Measurements from ENCODE around the gene CEP85. TPM values are rescaled to one million over a fixed set of nuclear protein-coding genes. Genes with fewer than 3 reads are reported as not detected.

The CEP85 gene
- total and polyA plus RNA-seq, 2 of the 13 experiments (the other 11 are each of a cell fraction or from before 2014, with no cell fraction given) = 16.1 to 26.7 TPM

DNA sequence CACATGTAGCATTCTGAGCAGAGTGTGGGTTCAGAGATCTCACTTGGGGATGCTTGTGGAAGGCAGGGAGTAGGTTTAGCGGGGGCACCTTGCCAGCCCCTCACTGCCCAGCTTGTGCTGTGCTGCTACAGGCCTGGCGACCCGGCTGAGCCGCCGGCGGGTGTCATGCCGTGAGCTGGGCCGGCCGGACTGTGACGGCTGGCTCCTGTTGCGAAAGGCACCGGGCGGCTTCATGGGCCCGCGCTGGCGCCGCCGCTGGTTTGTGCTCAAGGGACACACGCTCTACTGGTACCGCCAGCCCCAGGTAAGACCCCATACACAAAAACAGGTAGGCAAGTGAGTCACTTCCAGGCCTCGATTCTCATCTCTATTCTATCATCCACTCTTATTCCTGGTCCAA, 49.1 kb upstream of the CEP85 start (continued):
- TF ChIP-seq ZNF768 (CRISPR knock-in tag; IDR thresholded peaks at IDR 0.05) = peak; percentile 89
- no peak for TF ChIP-seq ASH2L (IDR thresholded peaks at IDR 0.05; ENCODE audit: insufficient read length, low read depth, low read length)
- no peak for TF ChIP-seq RBAK (CRISPR knock-in tag; IDR thresholded peaks at IDR 0.05)
- no peak for TF ChIP-seq RXRA (CRISPR knock-in tag; IDR thresholded peaks at IDR 0.05)
- no peak for TF ChIP-seq TEAD2 (CRISPR knock-in tag; IDR thresholded peaks at IDR 0.05)
- no peak for TF ChIP-seq ZNF850 (CRISPR knock-in tag; conservative IDR thresholded peaks at IDR 0.05)
- no peak for TF ChIP-seq ZNF256 (CRISPR knock-in tag; conservative IDR thresholded peaks at IDR 0.05)

DNA sequence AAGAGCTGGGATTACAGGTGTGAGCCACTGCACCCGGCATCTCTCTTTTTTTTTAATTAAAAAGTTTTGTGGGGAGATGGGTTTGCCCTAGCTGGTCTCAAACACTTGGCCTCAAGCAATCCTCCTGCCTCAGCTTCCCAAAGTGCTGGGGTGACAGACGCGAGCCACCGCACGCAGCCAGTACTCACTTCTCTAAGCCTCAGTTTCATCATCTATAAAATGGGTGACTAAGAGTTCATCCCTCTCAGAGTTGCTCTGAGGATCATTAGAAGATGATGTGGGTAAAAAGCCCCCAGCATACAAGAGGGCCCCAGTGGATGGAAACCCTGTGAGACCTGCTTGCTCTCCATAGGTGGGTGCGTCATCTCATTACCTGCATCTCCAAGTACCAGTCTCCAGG, 46.1 kb upstream of the CEP85 start:
- no peak for TF ChIP-seq ZNF367 (CRISPR knock-in tag; IDR thresholded peaks at IDR 0.05; ENCODE audit: borderline replicate concordance)
- TF ChIP-seq ZNF672 (CRISPR knock-in tag; IDR thresholded peaks at IDR 0.05) = no peak
- TF ChIP-seq ZNF629 (CRISPR knock-in tag; conservative IDR thresholded peaks at IDR 0.05) = peak; percentile 57
- TF ChIP-seq ZNF781 (CRISPR knock-in tag; IDR thresholded peaks at IDR 0.05; ENCODE audit: borderline replicate concordance, not compliant biosample characterization) = no peak
- Histone ChIP-seq H3K79me2 (ENCODE audit: insufficient read depth, low read length) (no peaks in the 10 kb centered on the region), H3K36me3 (replicated peaks in 1 of 2; ENCODE audit: control insufficient read depth in 1 of 2, insufficient read depth in 2 of 2, low read length in 2 of 2) (0 out of 5 replicates have a peak, but pooled peaks cover 0 to 2% of the 10 kb centered on the region in 2 experiments), H3K4me2 (ENCODE audit: low read depth, low read length) (no peak overlapping the region), H3K27ac (ENCODE audit: extremely low read length, insufficient read depth, low read length) (no peak overlapping the region), H3K27me3 (ENCODE audit: control insufficient read depth in 1 of 2, insufficient read depth in 2 of 2, low read length in 2 of 2) (peaks cover 0 to under 1% of the 10 kb centered on the region in 2 experiments; a peak in 1 of 5 replicates), H3K9ac (ENCODE audit: insufficient read depth, low read depth, low read length) (no peak overlapping the region), H3K4me3 (replicated peaks in 1 of 3; ENCODE audit: insufficient read depth in 1 of 3, low read depth in 2 of 3, low read length in 3 of 3) (no peak overlapping the region), H3K9me3 (ENCODE audit: low read length) (no peaks in the 10 kb centered on the region), H2AFZ (ENCODE audit: low read length) (no peak overlapping the region), H3K4me1 (ENCODE audit: insufficient read depth, low read length) (no peaks in the 10 kb centered on the region), H4K20me1 (ENCODE audit: insufficient read depth, low read length) (no peaks in the 10 kb centered on the region)
- BruUV-seq (replicated peaks) = no TSS peak
- ChIA-PET POLR2A (no interaction called here), CTCF (ENCODE audit: low intra/inter-chr PET ratio, low total read pairs) (no interaction called here)
- ATAC-seq (no peak), DNase-seq (ENCODE audit: low spot score) (no peak), FAIRE-seq (no peak)
- intact Hi-C loops (cut with micrococcal nuclease; ENCODE audit: unreplicated experiment) = no loop called here
- in situ Hi-C loops (cut with HindIII; ENCODE audit: extremely low pct_ligation_motif_present, low pct_unique_long_range_greater_than_20kb) = no loop called here
- 87% methylated on average over 6 of the region's 6 CpGs for WGBS (ENCODE audit: low lambda C conversion rate)

Data from HepG2 (cell line).